HL-60 (cell line): ENCODE measurements around the gene FUNDC1.

Source experiments
- DNase-seq, 2 experiments: peaks; one replicate each; pipeline ENCODE4 v3.0.0-alpha.2; 2010 to 2020; ENCODE audit warnings: low read depth in 1 of 2, low spot score in 1 of 2
- H3K27ac ChIP-seq: fragments of 250-450 bp; sonication (Bioruptor Pico); replicated peaks from 2 replicates; pipeline ENCODE4 v1.5.1; 2020; ENCODE audit warnings: mild to moderate bottlenecking, moderate library complexity
- H3K27me3 ChIP-seq: fragments of 250-450 bp; sonication (Bioruptor Pico); 2 replicates; pipeline ENCODE4 v1.5.1; 2021; ENCODE audit warnings: mild to moderate bottlenecking, moderate library complexity; ENCODE audit not compliant: insufficient read depth, poor library complexity, severe bottlenecking
- H3K4me3 ChIP-seq: replicated peaks from 2 replicates; pipeline ENCODE4 v1.5.1; 2011; ENCODE audit warnings: mild to moderate bottlenecking, control low read depth, low read length; ENCODE audit not compliant: insufficient read depth
- CTCF ChIP-seq: IDR thresholded peaks from one replicate; pipeline ENCODE4 v1.5.1; 2011; ENCODE audit warnings: low read length, control low read depth, inconsistent platforms; ENCODE audit not compliant: insufficient read depth
- GABPA ChIP-seq: IDR thresholded peaks from 2 replicates; pipeline ENCODE4 v1.6.1; 2012; ENCODE audit warnings: low read depth
- POLR2AphosphoS5 ChIP-seq: IDR thresholded peaks from 2 replicates; pipeline ENCODE4 v1.6.1; 2012; ENCODE audit warnings: low read depth
- REST ChIP-seq: IDR thresholded peaks from 2 replicates; pipeline ENCODE4 v1.6.1; 2012; ENCODE audit warnings: low read depth; ENCODE audit not compliant: insufficient replicate concordance
- SPI1 ChIP-seq: IDR thresholded peaks from 2 replicates; pipeline ENCODE4 v1.6.1; 2012; ENCODE audit warnings: low read depth, mild to moderate bottlenecking, borderline replicate concordance

The FUNDC1 gene

GRCh38 chrX:44529310-44529709, 13.3 kb downstream of the FUNDC1 start:
- Histone ChIP-seq H3K27me3 (no peaks in the 10 kb centered on the region), H3K27ac (no peak overlapping the region), H3K4me3 (no peak overlapping the region)
- DNase-seq: no peak
- TF ChIP-seq POLR2AphosphoS5 (no peak), SPI1 (no peak), CTCF (no peak), REST (no peak)

GRCh38 chrX:44514272-44514671, 28.4 kb downstream of the FUNDC1 start:
- no peak for DNase-seq
- Histone ChIP-seq H3K27ac (no peak overlapping the region), H3K27me3 (no peaks in the 10 kb centered on the region), H3K4me3 (no peak overlapping the region)
- TF ChIP-seq POLR2AphosphoS5 (no peak), GABPA (no peak), REST (no peak), CTCF (no peak), SPI1 (no peak)

- H3K4me3 ChIP-seq: no peak overlapping the region
- DNase-seq: no peak
- TF ChIP-seq GABPA: no peak
- no peak for TF ChIP-seq CTCF
- no peak for TF ChIP-seq POLR2AphosphoS5
- no peak for TF ChIP-seq REST
- no peak for TF ChIP-seq SPI1
- H3K27ac ChIP-seq: no peak overlapping the region
- no peaks in the 10 kb centered on the region for H3K27me3 ChIP-seq
Measured at GRCh38 chrX:44507292-44507691, 35.4 kb downstream of the FUNDC1 start.
